GM19395 (cell line): ENCODE measurements around the gene KIAA1958.

Experiments
- ATAC-seq: cut with Tn5 transposase; IDR thresholded peaks from one replicate; pipeline ENCODE4 v1.9.1; 2021; ENCODE audit warnings: mild to moderate bottlenecking, moderate library complexity; ENCODE audit not compliant: unreplicated experiment

The KIAA1958 gene

DNA sequence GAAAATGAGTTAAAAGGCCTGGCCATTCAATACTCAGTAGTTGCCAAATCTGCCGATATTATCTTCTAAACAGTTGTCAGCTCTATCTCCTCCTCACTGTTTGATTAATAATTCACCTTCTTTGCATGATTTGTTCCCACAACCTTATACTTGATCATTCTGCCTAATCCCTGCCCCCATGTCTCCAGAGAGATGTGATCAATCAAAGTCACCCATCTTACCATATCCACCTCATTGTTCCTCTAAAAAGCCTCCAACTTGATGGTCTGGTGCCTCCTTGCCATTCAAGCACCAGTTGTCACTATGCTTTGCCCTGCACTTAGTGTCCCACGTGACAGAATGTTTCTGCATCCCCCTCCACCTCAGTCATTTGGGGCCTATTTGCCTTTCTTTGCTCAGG lies 41.3 kb downstream of the KIAA1958 start:
- no peak for ATAC-seq

DNA sequence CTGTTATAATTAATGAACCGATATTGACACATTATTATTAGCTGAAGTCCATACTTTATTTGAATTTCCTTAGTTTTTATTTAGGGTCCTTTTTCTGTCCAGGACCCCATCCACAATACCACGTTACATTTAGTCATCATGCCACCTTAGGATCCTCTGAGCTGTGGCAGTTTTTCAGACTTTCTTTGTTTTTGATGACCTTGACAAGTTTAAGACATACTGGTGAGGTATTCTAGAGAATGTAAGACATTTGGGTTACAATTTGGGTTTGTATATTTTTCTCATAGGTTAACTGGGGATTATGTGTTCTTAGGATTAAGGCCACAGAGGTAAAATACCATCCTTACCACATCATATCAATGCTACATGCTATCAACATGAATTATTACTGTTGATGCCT lies 42.7 kb downstream of the KIAA1958 start:
- ATAC-seq, result no peak

DNA sequence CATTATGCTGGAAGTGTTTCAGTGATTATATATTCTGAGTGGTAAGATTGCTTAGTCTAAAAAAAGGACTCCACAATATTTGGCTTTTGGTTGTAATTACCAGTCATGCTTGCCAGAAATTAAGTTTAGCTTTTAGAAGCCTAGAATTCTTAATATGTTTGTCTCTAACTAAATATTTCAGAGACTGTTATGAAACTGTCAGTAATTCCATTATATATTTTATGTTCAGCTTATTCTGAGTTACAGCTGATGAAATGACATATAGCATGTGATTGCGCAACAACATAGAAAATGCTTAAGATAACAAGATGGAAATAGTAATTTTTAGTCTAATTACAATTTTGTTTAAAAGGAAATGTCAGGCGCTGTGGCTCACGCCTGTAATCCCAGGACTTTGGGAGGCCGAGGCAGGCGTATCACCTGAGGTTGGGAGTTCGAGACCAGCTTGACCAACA lies 44.2 kb downstream of the KIAA1958 start:
- ATAC-seq, result no peak

DNA sequence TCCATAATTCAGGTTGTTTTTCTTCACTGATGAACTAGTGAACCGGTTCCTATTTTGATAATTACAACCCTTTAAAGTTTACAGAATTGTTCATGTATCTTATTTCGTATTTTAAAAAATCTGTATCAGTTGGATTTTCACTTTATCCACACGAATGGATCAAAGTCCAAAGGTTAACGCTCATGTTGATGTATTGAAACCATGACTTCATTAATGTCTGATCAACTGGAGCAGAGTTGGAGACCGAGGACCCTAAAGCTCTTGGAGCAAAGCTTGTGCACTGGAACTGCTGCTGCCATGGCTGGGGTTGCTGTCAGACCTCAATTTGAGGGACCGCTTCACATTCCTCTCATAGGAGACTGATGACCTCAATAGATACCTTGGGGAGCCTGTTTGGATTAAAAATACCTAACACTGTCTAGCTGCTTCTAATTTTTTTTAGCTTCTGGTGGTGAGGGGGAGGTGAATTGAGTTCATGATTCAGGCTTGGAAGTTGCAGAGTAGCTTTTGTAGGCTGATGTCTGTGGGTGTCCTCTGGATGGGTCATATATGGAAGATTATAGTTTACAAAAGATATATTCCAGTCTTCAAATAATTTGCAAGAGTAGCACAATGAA lies 45.1 kb downstream of the KIAA1958 start:
- ATAC-seq, result no peak

DNA sequence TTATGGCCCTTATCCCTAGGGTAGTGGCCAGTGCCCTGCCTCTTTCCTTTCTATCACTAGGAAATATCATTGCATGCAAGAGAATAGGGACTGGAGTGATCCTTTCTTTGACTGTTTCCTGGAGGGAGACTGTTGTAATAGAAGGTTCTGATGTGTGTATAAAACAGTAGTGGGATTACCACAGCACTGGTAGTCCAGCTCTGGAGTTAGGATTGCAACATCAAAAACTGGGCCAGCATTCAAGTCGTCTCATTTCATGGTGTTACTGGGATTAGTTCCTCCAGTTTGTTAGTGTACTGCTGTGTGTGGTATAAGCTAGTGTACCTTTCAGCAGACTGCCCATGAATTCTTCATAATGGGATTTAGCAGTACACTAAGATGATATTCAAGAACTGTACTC lies 45.8 kb downstream of the KIAA1958 start:
- ATAC-seq, result no peak

DNA sequence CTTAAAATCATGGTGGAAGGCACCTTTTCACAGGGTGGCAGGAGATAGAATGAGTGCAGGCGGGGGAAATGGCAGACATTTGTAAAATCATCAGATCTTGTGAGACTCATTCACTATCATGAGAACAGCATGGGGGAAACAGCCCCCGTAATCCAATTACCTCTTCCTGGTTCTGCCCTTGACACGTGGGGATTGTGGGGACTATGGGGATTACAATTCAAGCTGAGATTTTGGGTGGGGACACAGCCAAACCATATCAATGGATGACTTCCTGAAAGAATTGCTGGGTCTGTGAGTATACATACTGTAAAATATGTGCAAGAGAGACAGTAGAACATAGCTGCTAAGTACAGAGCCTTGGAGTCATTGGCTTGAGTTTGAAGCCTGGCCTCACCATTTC lies 47.0 kb downstream of the KIAA1958 start:
- ATAC-seq, result no peak

DNA sequence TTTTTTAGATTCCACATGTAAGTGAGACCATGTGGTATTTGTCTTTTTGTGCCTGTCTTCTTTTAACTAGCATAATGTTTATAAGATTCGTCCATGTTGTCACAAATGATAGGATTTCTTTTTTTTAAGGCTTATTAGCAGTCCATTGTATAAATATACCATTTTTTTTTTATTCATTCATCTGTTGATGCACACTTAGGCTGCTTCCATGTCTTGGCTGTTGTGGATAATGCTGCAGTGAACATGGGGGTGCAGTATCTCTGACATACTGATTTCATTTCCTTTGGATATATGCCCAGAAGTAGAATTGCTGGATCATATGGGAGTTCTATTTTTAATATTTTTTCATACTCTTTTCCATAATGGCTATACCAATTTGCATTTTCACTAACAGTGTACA lies 48.7 kb downstream of the KIAA1958 start:
- ATAC-seq, result no peak

DNA sequence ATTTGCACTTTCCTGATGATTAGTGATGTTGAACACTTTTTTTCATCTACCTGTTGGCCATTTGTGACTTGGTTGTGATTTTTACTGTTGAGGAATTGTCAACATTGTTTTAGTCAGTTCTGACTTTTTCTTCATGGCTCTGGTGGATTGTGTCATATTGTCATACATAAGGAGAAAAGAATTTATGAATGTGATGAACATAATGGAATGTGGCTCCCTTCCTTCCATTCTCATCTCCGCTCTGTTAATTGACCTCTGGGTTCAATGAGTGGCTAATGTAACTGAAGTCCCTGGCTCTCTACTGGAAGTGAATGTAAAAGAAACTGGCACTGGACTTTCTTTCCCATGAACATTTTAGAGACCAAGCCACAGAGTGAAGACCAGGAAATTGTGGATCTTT lies 49.2 kb downstream of the KIAA1958 start:
- no peak for ATAC-seq

DNA sequence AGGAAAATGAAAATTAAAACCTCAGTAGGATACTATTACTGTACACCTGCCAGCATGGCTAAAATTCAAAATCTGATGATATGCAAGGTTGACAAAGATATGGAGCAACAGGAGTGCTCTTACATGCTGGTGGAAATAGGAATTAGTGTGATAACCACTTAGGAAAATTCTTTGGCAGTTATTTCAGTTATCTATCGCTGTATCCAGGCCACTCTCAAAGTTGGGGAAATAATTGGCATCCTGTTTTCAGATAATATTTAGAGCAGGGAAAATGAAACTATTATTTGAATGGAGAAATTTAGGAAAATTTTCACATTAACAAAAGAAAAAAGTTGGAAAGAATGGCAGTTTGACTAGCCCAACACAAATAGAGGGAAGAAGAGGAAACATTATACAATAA lies 50.9 kb downstream of the KIAA1958 start:
- no peak for ATAC-seq

DNA sequence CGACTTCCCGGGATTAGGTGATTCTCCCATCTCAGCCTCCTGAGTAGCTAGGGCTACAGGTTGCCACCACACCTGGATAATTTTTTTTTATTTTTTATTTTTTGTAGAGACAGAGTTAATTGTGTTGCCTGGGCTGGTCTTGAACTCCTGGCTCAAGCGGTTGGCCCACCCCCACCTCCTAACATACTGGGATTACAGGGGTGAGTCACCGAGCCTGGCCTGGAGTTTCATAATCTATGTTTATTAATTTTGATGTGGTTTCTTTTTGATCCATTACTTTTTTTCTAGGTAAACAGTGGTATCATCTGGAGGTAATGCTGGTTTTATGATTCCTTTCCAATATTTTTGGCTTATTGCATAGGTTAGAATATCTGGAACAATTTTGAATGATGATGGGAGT lies 54.2 kb downstream of the KIAA1958 start:
- ATAC-seq, result no peak

DNA sequence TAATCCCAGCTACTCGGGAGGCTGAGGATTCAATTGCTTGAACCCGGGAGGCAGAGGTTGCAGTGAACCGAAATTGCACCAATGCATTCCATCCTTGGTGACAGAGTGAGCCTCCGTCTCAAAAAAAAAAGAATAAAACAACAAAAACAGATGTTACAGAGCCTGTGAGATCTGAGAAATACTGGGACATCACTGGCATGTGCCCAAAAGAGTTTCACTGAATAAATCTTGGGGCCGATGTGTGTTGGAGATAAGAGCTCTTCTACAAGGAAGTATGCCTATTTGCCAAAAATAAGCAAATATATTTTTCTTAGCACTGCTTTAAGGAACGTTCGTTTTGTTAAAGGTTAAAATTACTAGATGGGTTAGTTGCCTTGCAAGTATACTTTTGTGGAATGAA lies 55.1 kb downstream of the KIAA1958 start:
- no peak for ATAC-seq

DNA sequence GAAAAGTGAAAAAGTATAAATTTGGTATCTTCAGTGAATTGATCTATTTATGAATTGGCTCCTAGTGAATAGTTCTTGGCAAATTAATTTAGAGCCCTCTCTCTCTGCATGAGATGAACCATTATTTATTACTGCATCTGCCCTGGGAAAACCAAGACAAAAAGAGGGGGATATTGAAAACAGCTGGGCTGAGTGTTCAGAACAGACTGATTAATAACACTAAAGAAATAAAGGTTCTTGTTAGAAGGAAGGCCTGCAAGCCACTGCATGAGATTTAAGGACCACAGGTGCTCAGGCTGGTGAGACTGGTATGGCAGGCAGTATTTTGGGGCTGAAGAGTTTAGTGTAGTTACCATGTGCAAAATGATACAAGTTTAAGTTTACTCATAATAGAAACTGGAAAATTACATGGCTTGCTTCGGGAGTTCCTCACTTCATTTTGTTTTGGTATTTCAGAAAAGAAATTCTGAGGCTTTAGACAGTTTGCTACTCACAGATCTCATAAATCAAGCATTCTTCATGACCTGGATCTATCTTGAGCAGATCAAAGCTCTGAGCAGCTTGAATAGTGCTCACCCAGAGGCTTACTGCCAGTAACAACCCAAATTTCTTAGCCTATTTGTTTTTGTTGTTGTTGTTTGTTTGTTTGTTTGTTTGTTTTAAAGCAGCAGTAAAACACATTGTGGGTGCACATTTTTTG lies 56.1 kb downstream of the KIAA1958 start:
- no peak for ATAC-seq

DNA sequence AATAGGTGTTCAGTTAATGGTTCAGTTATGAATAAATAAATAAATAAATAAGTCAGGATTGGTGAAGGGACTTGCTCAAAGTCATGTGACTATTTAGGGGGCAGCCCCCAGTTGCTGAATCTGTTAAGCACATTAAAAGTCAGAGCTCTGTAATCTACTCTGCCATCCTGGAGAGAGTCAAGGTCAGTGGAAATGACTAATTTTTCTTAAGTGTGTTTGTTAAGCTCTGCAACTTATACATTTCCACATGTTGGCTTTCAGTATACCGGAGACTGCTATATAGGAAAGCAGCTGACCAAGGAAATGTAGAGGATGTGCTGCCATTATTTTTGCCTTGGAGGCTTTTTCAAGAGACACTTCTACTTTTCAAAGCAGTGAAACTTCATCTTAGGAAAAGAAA lies 57.9 kb downstream of the KIAA1958 start:
- ATAC-seq, result no peak

DNA sequence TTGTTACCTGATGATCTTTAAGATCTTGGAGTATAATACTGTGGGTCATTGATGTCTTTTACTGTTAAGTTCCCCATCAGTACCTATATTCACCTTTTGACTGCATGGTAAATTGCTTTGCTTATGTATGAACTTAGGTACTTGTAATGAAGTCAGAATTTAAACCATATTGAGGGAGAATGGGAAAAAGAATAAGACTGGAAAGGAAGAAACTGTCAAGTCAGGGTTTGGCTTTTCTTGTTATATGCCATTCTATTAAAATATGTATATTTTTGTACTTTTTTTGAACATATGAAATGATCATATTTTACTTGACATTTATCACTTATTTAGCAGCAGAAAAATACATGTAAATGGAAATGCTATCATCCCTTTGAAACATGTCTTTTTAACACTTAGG lies 58.6 kb downstream of the KIAA1958 start:
- no peak for ATAC-seq

DNA sequence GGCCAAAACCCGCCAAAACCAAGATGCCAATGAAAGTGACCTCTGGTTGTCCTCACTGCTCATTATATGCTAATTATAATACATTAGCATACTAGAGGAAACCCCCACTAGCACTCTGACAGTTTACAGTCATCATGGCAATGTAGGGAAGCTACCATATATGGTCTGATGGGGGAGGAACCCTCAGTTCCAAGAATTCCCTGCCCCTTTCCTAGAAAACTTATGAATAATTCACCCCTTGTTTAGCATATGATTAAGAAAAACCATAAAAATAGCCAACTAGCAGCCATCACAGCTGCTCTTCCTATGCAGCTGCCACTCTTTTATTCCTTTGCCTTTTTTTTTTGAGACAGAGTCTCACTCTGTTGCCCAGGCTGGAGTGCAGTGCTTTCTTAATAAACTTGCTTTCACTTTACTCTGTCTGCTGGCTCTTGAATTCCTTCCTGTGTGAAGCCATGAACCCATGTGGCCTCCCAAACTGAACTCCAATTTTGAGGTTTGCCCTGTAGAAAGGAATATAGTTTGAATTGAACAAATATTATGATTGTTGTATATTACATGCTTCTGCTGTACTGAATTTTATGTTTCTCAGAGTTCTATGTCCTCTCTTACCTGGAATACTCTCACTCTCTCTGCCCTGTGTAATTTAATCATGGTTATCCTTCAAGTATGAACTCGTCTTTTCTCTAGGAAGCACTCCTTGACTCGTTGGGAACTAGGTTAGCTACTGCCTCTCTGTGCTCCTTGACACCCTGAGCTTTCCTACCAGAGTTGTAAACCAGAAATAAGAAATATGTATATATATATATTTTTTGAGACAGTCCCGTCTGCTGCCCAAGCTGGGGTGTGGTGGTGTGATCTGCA lies 59.8 kb downstream of the KIAA1958 start:
- no peak for ATAC-seq

DNA sequence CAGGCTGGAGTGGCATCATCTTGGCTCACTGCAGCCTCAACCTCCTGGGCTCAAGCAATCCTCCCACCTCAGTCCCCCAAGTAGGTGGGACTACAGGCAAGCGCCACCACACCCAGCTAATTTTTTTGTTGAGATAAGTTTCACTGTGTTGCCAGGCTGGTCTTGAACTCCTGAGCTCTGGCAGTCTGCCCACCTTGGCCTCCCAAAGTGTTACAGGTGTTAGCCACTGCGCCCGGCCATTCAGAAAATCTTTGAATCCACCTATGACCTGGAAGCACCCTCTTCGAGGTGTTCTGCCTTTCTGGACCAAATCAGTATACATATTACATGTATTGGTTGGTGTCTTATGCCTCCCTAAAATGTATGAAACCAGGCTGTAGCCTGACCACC lies 61.4 kb downstream of the KIAA1958 start:
- ATAC-seq, result no peak

DNA sequence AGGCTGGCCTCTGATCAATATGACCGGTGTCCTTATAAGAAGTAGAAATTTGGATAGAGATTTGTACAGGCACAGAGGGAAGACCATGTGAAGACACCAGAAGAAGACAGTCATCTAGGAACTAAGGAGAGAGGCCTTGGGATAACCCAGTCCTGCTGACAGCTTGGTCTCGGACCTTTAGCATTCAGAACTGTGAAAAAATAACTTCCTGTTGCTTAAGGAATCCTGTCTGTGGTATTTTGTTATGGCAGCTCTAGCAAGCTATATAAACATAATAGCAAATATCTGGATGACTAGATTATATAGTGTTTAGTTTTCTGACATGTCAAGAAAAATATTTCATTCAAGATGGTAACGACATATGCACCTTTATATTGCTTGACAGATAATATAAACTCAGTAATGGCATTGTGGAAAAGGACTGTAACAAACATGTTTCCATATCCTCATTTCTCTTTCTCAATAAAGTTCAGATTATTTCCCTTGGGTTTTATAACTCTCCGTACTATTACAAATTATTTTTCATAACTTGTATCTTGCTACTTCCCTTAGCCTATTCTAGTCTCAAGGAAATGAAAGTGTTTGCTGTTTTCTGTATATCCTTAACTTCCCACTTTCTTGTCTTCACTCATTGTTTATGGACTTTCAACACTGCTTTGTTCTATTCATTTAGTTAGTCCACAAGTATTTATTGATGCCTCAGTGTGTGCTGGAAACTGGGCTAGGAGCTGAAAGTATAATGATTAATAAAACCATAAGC lies 62.4 kb downstream of the KIAA1958 start:
- ATAC-seq, result no peak

DNA sequence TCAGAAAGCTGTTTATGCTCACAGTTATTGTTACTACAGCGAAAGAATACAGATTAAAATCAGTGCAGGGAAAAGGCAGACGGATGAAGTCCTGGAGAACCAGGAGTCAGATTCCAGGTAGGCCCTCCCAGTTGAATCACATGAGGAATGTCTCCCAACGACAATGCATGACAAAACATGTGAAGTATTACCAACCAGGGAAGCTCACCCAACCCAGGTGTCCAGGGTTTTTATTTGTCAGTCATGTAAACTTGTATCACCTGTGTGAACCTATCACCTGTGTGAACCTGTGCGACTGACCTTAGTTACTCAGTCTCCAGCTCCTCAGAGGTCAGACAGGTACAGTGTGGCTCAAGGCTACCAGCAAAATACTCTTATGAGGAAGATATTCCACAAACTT lies 63.9 kb downstream of the KIAA1958 start:
- no peak for ATAC-seq

DNA sequence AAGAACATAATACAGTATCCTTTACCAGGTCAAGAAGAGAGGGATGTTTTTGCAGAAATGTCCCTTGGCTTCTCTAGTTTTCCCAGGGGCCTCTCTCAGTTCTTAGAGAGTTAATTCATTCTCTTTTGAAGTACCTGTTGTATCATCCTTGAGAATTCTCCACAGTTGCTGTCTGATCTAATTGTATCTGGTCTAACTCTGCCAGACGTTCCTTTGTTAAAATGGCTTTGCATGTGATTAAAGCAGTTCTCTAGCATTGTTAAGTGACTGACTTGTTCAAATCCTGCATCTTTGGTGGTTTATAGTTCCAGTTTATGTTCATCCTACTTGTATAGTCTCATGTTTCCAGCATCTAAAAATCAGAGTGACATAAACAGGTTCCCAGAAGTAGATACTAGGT lies 65.0 kb downstream of the KIAA1958 start:
- ATAC-seq, result no peak

DNA sequence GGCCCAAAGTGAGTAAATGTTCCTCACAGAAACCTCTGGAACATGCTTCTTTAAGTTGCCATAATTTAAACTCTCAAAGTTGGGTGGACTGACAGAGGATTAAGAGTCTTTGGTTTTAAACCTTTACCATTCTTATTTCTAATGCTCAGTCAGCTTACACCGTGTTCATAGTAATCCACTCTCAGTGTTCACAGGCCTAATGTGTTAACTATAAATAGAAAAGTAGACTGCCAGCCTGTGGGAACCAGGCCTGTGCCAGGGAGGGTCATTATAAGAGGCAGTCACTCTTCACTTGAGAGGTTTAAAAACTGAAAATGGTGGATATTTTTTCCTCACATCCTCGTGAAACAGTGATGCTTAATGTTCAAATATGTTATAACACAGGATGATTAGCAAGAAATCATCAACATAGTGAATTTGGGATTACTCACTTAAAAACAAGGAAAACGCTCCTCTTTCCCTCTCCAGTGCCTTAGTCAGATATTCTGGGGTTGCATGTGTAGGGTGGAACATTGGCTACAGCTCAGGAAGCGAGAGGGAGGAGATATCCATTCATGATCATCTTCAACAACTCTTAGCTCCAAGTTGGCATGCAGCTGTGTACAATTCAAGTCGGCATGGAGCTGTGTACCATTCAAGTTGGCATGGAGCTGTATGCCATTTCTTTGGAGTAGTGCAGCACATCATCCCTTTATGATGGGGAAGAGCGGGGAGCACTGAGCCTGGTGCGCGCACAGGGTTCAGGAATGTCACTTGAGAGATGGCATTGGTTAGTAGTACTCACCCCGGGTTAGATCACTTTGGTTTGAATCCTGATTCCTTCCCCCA lies 65.8 kb downstream of the KIAA1958 start:
- no peak for ATAC-seq
